GM18870 (cell line): ENCODE measurements around the gene CHD5.
"Not testable (repeated sequence)": the region's sequence is repeated elsewhere in the genome, so short reads cannot be mapped to it uniquely, and the experiment has no call there.

ENCODE experiments used
- ATAC-seq: cut with Tn5 transposase; IDR thresholded peaks from one replicate; pipeline ENCODE4 v1.9.1; 2021; ENCODE audit warnings: moderate library complexity; ENCODE audit not compliant: unreplicated experiment

Gene CHD5

DNA sequence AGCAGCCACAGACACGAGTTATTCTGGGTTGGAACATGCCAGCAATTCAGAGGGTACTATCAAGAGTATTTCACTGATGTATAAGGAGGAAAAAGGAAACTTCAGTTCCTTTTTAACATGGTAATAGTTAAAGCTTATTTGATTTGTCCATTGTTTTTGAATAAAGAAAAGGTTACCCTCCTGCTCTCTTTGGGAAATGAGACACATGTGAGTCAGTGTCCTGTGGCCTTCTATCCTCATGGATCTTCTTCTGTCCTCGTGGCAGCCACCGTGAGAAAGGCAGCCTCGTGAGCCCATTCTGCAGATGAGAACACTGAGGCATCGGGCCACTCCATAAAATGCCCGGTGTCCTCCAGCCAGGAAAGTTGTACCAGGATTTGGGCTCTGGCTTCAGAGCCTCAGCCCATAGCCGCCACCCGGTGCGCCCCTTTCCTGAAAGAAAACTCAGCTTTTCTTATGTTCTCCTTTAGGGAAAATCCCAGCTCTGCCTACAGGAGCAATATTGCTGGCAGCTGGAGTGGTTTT, 109.6 kb downstream of the CHD5 start:
- ATAC-seq: no peak

GRCh38 chr1:6069573-6069972, 110.5 kb downstream of the CHD5 start:
- ATAC-seq: no peak

- no peak for ATAC-seq
Measured at GRCh38 chr1:6068932-6069331, 111.2 kb downstream of the CHD5 start.

- no peak for ATAC-seq
Measured at GRCh38 chr1:6068073-6068472, 112.0 kb downstream of the CHD5 start.

- ATAC-seq: no peak
Measured at GRCh38 chr1:6066680-6067079, 113.4 kb downstream of the CHD5 start.

DNA sequence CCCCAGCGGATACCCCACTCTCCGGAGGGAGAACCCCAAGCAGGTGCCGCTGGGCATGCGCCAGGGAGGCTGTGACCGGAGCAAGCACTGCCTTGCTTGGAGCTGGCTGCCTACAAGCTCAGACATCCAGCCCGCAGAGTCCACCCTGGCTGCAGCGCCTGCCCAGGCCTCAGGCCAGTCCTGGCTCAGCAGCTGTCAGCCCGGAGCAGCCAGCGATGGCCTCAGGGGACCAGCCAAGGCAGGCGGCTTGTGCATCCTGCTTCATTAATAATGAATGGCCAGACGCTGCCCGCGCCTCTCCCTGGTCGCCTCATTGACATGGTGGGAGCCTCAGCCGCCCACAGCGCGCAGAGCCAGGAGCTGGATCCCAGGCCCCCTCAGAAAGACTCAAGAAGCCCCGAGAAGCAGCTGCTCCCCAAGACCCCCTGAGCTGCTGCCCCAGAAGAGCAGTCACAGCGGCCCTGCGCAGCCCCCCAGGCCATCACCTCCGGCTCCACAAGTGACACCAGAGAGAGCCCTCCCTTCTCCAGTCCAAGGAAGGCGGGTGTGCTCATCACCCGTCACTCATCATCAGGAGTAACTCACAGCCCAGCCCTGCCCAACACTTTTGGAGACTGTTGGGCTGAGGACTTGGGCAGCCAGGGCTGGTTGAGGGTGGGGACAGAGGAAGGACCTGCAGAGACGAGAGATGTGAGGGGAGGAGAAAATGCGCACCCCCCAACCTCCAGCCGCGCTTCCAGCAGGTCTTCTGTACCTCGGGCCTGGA, 114.8 kb downstream of the CHD5 start:
- no peak for ATAC-seq

DNA sequence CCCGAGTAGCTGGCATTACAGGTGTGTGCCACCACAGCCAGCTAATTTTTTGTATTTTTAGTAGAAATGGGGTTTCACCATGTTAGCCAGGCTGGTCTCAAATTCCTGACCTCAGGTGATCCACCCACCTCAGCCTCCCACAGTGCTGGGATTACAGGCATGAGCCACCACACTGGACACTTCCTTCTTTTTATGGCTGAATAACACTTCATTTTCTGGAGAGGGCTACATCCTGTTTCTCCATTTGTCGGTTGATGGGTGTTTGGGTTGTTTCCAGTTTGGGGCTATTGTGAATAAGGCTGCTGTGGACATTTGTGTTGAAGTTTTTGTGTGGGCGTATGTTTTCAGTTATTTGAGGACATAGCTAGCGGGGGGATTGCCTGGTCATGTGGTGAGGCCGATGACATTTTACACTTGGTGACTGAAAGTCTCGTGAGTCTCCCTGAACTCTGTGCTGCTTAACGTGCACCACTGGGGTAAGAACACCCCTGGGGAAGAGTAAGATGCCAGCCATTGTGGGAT, 116.5 kb downstream of the CHD5 start:
- not testable (repeated sequence) for ATAC-seq

DNA sequence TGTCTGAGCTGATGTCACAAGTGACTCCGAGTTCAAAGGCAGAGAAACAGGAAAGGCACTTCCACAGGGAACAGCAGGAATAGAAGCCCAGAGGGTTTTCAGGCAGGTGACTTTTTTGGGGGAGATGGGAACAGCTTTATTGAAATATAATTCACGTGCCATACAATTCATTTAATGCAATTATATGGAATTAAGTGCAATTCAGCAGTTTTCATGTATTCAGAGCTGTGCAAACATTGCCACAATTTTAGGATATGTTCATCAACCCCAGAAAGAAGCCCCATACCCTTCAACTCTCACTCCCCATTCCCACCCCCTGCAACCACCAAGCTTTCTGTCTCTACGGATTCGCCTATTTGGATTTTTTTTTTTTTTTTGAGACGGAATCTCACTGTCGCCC, 117.5 kb downstream of the CHD5 start:
- no peak for ATAC-seq

GRCh38 chr1:6059866-6060265, 120.3 kb downstream of the CHD5 start:
- no peak for ATAC-seq

DNA sequence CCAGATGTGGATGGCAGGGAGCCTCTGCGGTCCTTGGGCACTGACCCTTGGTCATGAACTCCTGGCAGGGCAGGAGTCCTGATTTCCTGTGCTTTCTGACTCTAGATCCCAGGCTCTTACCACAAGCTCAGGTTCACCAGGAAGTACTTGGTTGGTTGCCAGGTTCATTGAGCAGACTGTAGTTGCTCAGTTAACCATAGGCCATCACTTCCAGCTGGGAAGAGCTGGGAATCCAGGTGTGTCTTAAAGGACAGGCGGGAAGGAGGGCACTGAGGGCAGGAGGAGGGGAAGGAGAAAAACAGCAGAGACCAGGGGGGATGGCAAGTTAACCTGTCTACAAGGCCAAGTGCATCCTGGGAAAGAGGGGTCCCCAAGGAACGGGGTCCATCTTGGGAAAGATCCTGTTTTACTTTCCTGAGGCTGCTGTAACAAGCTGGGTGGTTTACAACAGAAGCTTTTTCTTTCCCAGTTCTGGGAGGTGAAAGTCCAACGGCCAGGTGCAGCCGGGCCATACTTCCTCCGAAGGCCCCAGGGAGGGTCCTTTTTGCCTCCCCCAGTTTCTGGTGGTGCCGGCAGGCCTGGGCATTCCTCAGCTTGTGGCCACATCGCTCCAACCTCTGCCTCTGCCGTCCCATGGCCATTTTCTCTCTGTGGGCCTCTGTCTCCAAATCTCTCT, 122.8 kb downstream of the CHD5 start:
- no peak for ATAC-seq

DNA sequence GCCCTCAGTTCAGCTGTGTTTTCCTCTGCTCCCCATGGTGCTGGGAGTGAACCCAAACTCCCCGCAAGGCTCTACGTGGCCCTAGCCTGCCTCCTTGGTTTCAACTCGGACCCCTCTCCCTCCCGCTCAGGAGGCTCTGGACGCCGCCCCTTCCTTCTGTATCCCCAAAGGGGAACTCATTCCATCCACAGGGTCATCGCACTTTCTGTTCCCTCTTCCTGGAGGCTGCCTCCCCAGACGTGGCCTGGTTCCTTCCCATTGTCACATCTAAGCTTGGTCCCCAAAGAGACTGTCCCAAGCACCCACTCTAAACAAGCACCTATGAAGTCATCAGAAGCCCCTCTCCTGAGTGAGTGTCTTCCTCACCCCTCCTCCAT, 123.6 kb downstream of the CHD5 start:
- no peak for ATAC-seq

- ATAC-seq: no peak
Measured at GRCh38 chr1:6054596-6054995, 125.5 kb downstream of the CHD5 start.

DNA sequence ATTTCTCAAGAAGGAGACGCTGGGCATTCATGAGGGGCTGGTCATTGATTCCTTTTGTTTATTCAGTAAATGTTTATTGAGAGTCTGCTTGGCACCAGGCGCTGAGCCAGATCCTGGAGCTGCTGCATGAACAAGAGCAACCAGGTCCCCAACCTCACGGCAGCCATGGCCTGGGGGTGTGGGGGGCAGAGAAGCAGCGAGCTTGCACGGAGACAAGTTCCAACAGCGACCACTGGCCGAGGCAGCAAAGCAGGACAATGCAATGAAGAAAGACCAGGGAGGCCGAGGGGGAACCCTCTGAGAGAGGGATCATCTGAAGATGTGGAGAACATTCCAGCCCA, 126.9 kb downstream of the CHD5 start:
- ATAC-seq: no peak

- no peak for ATAC-seq
Measured at GRCh38 chr1:6052543-6053205, 127.4 kb downstream of the CHD5 start.
